ENCODE measurements around the gene MYO9B.

The MYO9B gene

GRCh38 chr19:17078920-17079709, 3.5 kb downstream of the MYO9B start:
- no peak for TF ChIP-seq EZH2 (IDR thresholded peaks at IDR 0.05)
- TF ChIP-seq POLR2AphosphoS5 (IDR thresholded peaks at IDR 0.05; ENCODE audit: borderline replicate concordance, low read depth, low read length), result no peak
- no peak for TF ChIP-seq FOXP2 (optimal IDR thresholded peaks at IDR 0.05; ENCODE audit: control extremely low read depth, extremely low read length, insufficient read depth)
- DNase-seq (ENCODE audit: low read depth, low spot score), result no peak
- no peak overlapping the region for H3K27ac ChIP-seq
- H3K4me3 ChIP-seq, result no peak overlapping the region
- H3K9me3 ChIP-seq (ENCODE audit: low read depth, low read length), result no peaks in the 10 kb centered on the region
- H3K36me3 ChIP-seq (ENCODE audit: insufficient read depth, low read length), result no peaks in the 10 kb centered on the region
- H3K9ac ChIP-seq (ENCODE audit: insufficient read length), result no peak overlapping the region

GRCh38 chr19:17079710-17080439, 4.3 kb downstream of the MYO9B start:
- DNase-seq (ENCODE audit: low read depth, low spot score), result no peak
- TF ChIP-seq FOXP2 (optimal IDR thresholded peaks at IDR 0.05; ENCODE audit: control extremely low read depth, extremely low read length, insufficient read depth) (no peak), POLR2AphosphoS5 (IDR thresholded peaks at IDR 0.05; ENCODE audit: borderline replicate concordance, low read depth, low read length) (no peak), EZH2 (IDR thresholded peaks at IDR 0.05) (no peak)
- Histone ChIP-seq H3K9ac (ENCODE audit: insufficient read length) (no peak overlapping the region), H3K4me3 (no peak overlapping the region), H3K36me3 (ENCODE audit: insufficient read depth, low read length) (no peaks in the 10 kb centered on the region), H3K9me3 (ENCODE audit: low read depth, low read length) (no peaks in the 10 kb centered on the region), H3K27ac (no peak overlapping the region)

GRCh38 chr19:17080440-17080801, 4.8 kb downstream of the MYO9B start:
- no peak overlapping the region for H3K27ac ChIP-seq
- no peak for DNase-seq (ENCODE audit: low read depth, low spot score)
- no peaks in the 10 kb centered on the region for H3K9me3 ChIP-seq (ENCODE audit: low read depth, low read length)
- no peak overlapping the region for H3K4me3 ChIP-seq
- TF ChIP-seq POLR2AphosphoS5 (IDR thresholded peaks at IDR 0.05; ENCODE audit: borderline replicate concordance, low read depth, low read length) (no peak), EZH2 (IDR thresholded peaks at IDR 0.05) (no peak), FOXP2 (optimal IDR thresholded peaks at IDR 0.05; ENCODE audit: control extremely low read depth, extremely low read length, insufficient read depth) (no peak)
- H3K9ac ChIP-seq (ENCODE audit: insufficient read length), result no peak overlapping the region
- no peaks in the 10 kb centered on the region for H3K36me3 ChIP-seq (ENCODE audit: insufficient read depth, low read length)

GRCh38 chr19:17081672-17082630, 6.4 kb downstream of the MYO9B start:
- H3K4me3 ChIP-seq, result no peak overlapping the region
- H3K9ac ChIP-seq (ENCODE audit: insufficient read length), result no peak overlapping the region

GRCh38 chr19:17086120-17086519, 10.5 kb downstream of the MYO9B start:
- H3K9ac ChIP-seq (ENCODE audit: insufficient read length), result no peak overlapping the region
- H3K27ac ChIP-seq, result no peak overlapping the region
- no peaks in the 10 kb centered on the region for H3K36me3 ChIP-seq (ENCODE audit: insufficient read depth, low read length)
- H3K9me3 ChIP-seq (ENCODE audit: low read depth, low read length), result no peaks in the 10 kb centered on the region
- H3K4me3 ChIP-seq, result no peak overlapping the region
- DNase-seq (ENCODE audit: low read depth, low spot score), result no peak
- no peak for TF ChIP-seq FOXP2 (optimal IDR thresholded peaks at IDR 0.05; ENCODE audit: control extremely low read depth, extremely low read length, insufficient read depth)
- no peak for TF ChIP-seq EZH2 (IDR thresholded peaks at IDR 0.05)
- no peak for TF ChIP-seq POLR2AphosphoS5 (IDR thresholded peaks at IDR 0.05; ENCODE audit: borderline replicate concordance, low read depth, low read length)

More at GRCh38 chr19:17081672-17082630, 6.4 kb downstream of the MYO9B start:
- Histone ChIP-seq H3K27ac (no peak overlapping the region), H3K36me3 (ENCODE audit: insufficient read depth, low read length) (no peaks in the 10 kb centered on the region), H3K9me3 (ENCODE audit: low read depth, low read length) (no peaks in the 10 kb centered on the region)
- no peak for DNase-seq (ENCODE audit: low read depth, low spot score)
- TF ChIP-seq EZH2 (IDR thresholded peaks at IDR 0.05) (no peak), POLR2AphosphoS5 (IDR thresholded peaks at IDR 0.05; ENCODE audit: borderline replicate concordance, low read depth, low read length) (no peak)

DNA sequence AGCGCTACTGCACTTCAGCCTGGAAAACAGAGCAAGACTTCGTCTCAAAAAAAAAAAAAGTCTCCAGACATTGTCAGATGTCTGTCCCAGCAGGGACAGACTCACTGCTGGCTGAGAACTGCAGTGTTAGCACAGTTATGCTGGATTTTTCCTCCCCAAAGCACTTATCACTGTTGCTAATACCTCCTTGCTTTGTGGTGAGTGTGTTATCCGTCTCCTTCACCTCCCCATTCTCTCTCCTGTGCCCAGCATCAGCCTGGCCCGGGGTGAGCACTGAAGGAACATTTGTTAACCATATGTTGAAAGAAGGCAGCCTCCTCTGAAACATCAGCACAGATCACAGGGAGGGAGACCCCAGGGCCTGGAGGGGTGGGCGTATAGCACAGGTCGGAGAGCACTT, 11.3 kb downstream of the MYO9B start:
- Histone ChIP-seq H3K9me3 (ENCODE audit: low read depth, low read length) (no peaks in the 10 kb centered on the region), H3K9ac (ENCODE audit: insufficient read length) (no peak overlapping the region), H3K4me3 (no peak overlapping the region), H3K27ac (no peak overlapping the region), H3K36me3 (ENCODE audit: insufficient read depth, low read length) (no peaks in the 10 kb centered on the region)
- no peak for DNase-seq (ENCODE audit: low read depth, low spot score)
- TF ChIP-seq POLR2AphosphoS5 (IDR thresholded peaks at IDR 0.05; ENCODE audit: borderline replicate concordance, low read depth, low read length), result no peak
- TF ChIP-seq EZH2 (IDR thresholded peaks at IDR 0.05), result no peak
- TF ChIP-seq FOXP2 (optimal IDR thresholded peaks at IDR 0.05; ENCODE audit: control extremely low read depth, extremely low read length, insufficient read depth), result no peak

GRCh38 chr19:17088552-17088951, 13.0 kb downstream of the MYO9B start:
- Histone ChIP-seq H3K9me3 (ENCODE audit: low read depth, low read length) (no peaks in the 10 kb centered on the region), H3K36me3 (ENCODE audit: insufficient read depth, low read length) (no peaks in the 10 kb centered on the region), H3K9ac (ENCODE audit: insufficient read length) (no peak overlapping the region), H3K27ac (no peak overlapping the region), H3K4me3 (no peak overlapping the region)
- DNase-seq (ENCODE audit: low read depth, low spot score), result no peak
- TF ChIP-seq EZH2 (IDR thresholded peaks at IDR 0.05), result no peak
- no peak for TF ChIP-seq POLR2AphosphoS5 (IDR thresholded peaks at IDR 0.05; ENCODE audit: borderline replicate concordance, low read depth, low read length)
- no peak for TF ChIP-seq FOXP2 (optimal IDR thresholded peaks at IDR 0.05; ENCODE audit: control extremely low read depth, extremely low read length, insufficient read depth)

- no peak for TF ChIP-seq POLR2AphosphoS5 (IDR thresholded peaks at IDR 0.05; ENCODE audit: borderline replicate concordance, low read depth, low read length)
- TF ChIP-seq EZH2 (IDR thresholded peaks at IDR 0.05), result no peak
- TF ChIP-seq FOXP2 (optimal IDR thresholded peaks at IDR 0.05; ENCODE audit: control extremely low read depth, extremely low read length, insufficient read depth), result no peak
- DNase-seq (ENCODE audit: low read depth, low spot score), result no peak
- no peak overlapping the region for H3K27ac ChIP-seq
- no peak overlapping the region for H3K4me3 ChIP-seq
- H3K9ac ChIP-seq (ENCODE audit: insufficient read length), result no peak overlapping the region
- H3K36me3 ChIP-seq (ENCODE audit: insufficient read depth, low read length), result no peaks in the 10 kb centered on the region
- no peaks in the 10 kb centered on the region for H3K9me3 ChIP-seq (ENCODE audit: low read depth, low read length)
Observed at GRCh38 chr19:17090583-17090982, 15.0 kb downstream of the MYO9B start.
